ENCODE data around the gene SOX12. TPM values are rescaled to one million over a fixed set of nuclear protein-coding genes. Genes with fewer than 3 reads are reported as not detected.
"Not testable (repeated sequence)": the region's sequence is repeated elsewhere in the genome, so short reads cannot be mapped to it uniquely, and the experiment has no call there.

Gene SOX12
- total and polyA plus RNA-seq, 2 experiments from 2014 or later: 6.9 to 15.4 TPM

DNA sequence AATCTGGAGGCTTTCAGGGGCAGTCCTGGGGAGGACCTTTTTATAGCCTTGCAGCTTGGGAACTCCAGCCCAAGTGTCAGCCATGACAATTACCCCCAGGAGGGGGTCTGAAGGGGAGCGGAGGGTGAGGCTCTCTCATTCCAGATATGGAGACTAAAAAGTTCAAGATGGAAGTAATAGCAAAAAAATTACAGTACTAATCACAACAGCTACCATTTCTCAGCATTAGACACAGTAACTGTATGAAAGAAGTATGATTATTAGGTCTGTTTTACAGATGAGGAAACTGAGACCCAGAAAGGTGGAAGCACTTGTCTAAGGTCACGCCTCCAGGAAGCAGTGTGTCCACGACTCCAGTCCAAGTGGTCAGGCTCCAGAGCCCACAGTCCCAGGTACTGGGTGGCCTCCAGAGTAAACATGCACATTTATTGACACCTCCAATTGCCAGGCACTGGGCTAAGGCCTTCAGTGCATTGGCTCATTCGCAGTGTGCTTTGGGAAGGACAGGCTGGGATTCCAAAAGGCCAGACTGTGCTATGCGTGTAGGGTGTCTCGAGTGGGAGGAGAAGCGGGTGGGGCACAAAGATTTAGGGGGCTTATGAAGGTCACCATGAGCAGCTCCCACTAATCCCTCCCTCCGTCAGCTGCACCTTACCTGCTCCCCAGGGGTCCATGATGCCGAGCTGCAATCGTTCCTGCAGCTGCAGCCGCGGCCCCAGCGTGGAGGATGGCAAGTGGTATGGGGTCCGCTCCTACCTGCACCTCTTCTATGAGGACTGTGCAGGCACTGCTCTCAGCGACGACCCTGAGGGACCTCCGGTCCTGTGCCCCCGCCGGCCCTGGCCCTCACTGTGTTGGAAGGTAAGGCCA lies 23.9 kb downstream of the SOX12 start:
- Histone ChIP-seq H3K36me3 (replicated peaks; ENCODE audit: insufficient read depth, low read depth) (no peaks in the 10 kb centered on the region), H3K4me3 (peak overlapping the region; percentile 43), H4K20me1 (ENCODE audit: insufficient read depth, poor library complexity, severe bottlenecking) (no peaks in the 10 kb centered on the region), H2AFZ (no peak overlapping the region), H3K79me2 (peaks cover 26% of the 10 kb centered on the region), H3K4me2 (peak overlapping the region; percentile 93), H3K9me2 (replicated peaks; ENCODE audit: insufficient read depth) (no peaks in the 10 kb centered on the region), H3K27me3 (no peaks in the 10 kb centered on the region), H3K9me3 (ENCODE audit: low read depth) (no peaks in the 10 kb centered on the region), H3K27ac (peak overlapping the region; percentile 99), H3K4me1 (ENCODE audit: insufficient read depth) (peaks cover 9% of the 10 kb centered on the region)
- WGBS (ENCODE audit: low lambda C conversion rate, missing lambda C conversion rate): 94% methylated on average over 19 of the region's 19 CpGs
- TF ChIP-seq EZH2 (IDR thresholded peaks at IDR 0.05; ENCODE audit: borderline replicate concordance) (no peak), EZH2phosphoT487 (IDR thresholded peaks at IDR 0.05; ENCODE audit: low read depth, severe bottlenecking, unreplicated experiment) (no peak)
- TF ChIP-seq, protein P1, sequence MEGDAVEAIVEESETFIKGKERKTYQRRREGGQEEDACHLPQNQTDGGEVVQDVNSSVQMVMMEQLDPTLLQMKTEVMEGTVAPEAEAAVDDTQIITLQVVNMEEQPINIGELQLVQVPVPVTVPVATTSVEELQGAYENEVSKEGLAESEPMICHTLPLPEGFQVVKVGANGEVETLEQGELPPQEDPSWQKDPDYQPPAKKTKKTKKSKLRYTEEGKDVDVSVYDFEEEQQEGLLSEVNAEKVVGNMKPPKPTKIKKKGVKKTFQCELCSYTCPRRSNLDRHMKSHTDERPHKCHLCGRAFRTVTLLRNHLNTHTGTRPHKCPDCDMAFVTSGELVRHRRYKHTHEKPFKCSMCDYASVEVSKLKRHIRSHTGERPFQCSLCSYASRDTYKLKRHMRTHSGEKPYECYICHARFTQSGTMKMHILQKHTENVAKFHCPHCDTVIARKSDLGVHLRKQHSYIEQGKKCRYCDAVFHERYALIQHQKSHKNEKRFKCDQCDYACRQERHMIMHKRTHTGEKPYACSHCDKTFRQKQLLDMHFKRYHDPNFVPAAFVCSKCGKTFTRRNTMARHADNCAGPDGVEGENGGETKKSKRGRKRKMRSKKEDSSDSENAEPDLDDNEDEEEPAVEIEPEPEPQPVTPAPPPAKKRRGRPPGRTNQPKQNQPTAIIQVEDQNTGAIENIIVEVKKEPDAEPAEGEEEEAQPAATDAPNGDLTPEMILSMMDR (IDR thresholded peaks at IDR 0.05; ENCODE audit: poor library complexity): no peak
- no peak for DNase-seq (ENCODE audit: low spot score)

DNA sequence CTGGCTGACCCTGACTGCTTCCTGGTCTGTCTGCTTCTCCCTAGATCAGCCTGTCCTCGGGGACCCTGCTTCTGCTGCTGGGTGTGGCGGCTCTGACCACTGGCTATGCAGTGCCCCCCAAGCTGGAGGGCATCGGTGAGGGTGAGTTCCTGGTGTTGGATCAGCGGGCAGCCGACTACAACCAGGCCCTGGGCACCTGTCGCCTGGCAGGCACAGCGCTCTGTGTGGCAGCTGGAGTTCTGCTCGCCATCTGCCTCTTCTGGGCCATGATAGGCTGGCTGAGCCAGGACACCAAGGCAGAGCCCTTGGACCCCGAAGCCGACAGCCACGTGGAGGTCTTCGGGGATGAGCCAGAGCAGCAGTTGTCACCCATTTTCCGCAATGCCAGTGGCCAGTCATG lies 27.8 kb downstream of the SOX12 start:
- no peak for DNase-seq (ENCODE audit: low spot score)
- Histone ChIP-seq H3K9me2 (replicated peaks; ENCODE audit: insufficient read depth) (no peaks in the 10 kb centered on the region), H3K4me2 (no peak overlapping the region), H3K27ac (no peak overlapping the region), H3K27me3 (no peaks in the 10 kb centered on the region), H2AFZ (no peak overlapping the region), H3K4me3 (no peak overlapping the region), H3K4me1 (ENCODE audit: insufficient read depth) (peaks cover 9% of the 10 kb centered on the region), H3K36me3 (replicated peaks; ENCODE audit: insufficient read depth, low read depth) (no peaks in the 10 kb centered on the region), H4K20me1 (ENCODE audit: insufficient read depth, poor library complexity, severe bottlenecking) (no peaks in the 10 kb centered on the region), H3K9me3 (ENCODE audit: low read depth) (no peaks in the 10 kb centered on the region), H3K79me2 (peaks cover 9% of the 10 kb centered on the region)
- TF ChIP-seq EZH2phosphoT487 (IDR thresholded peaks at IDR 0.05; ENCODE audit: low read depth, severe bottlenecking, unreplicated experiment) (no peak), EZH2 (IDR thresholded peaks at IDR 0.05; ENCODE audit: borderline replicate concordance) (no peak)
- TF ChIP-seq, protein P1 (IDR thresholded peaks at IDR 0.05; ENCODE audit: poor library complexity): no peak
- 97% methylated on average over 13 of the region's 13 CpGs for WGBS (ENCODE audit: low lambda C conversion rate, missing lambda C conversion rate)

DNA sequence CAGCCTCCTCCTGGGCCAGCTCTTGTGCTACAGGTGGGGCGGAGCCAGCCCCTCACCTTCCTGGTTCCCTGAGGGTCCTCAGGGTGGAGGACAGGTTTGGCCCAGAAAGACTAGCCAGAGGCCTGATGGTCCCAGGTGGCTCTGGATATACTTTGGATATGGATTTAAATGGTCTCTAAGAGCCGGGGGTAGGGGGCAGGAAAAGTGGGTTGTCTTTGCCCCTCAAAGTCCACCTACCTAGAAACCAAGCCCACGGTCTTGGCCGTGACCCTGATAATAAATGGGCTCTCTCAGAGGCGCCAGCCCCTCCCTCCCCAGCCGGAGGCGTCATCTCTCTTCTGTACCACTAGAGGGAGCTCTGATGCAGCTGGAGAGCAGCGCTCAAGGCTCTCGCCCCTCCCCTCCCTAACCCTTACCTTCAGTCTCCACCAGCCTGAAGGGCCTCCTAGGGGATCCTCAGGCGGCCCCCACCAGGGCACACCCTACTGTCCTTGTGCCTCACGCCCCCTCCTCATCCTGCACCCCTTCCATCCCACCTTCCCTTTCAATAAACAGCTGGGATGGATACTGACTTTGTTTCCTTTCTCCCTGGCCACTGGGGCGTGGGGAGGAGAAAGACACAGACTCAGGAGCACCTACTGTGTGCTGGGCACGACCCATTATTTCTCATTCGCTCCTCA lies 29.1 kb downstream of the SOX12 start:
- H3K4me3 ChIP-seq: no peak overlapping the region
- no peaks in the 10 kb centered on the region for H3K36me3 ChIP-seq (replicated peaks; ENCODE audit: insufficient read depth, low read depth)
- no peak overlapping the region for H2AFZ ChIP-seq
- no peak overlapping the region for H3K27ac ChIP-seq
- DNase-seq (ENCODE audit: low spot score): peak; percentile 89
- H3K9me2 ChIP-seq (replicated peaks; ENCODE audit: insufficient read depth): no peaks in the 10 kb centered on the region
- TF ChIP-seq EZH2 (IDR thresholded peaks at IDR 0.05; ENCODE audit: borderline replicate concordance): no peak
- TF ChIP-seq, protein P1 (IDR thresholded peaks at IDR 0.05; ENCODE audit: poor library complexity): peak; percentile 93
- peaks cover under 1% of the 10 kb centered on the region for H3K79me2 ChIP-seq
- H3K4me2 ChIP-seq: no peak overlapping the region
- H3K27me3 ChIP-seq: no peaks in the 10 kb centered on the region
- H4K20me1 ChIP-seq (ENCODE audit: insufficient read depth, poor library complexity, severe bottlenecking): no peaks in the 10 kb centered on the region
- no peaks in the 10 kb centered on the region for H3K9me3 ChIP-seq (ENCODE audit: low read depth)
- 24% methylated on average over 12 of the region's 14 CpGs for WGBS (ENCODE audit: low lambda C conversion rate, missing lambda C conversion rate)
- H3K4me1 ChIP-seq (ENCODE audit: insufficient read depth): no peaks in the 10 kb centered on the region

DNA sequence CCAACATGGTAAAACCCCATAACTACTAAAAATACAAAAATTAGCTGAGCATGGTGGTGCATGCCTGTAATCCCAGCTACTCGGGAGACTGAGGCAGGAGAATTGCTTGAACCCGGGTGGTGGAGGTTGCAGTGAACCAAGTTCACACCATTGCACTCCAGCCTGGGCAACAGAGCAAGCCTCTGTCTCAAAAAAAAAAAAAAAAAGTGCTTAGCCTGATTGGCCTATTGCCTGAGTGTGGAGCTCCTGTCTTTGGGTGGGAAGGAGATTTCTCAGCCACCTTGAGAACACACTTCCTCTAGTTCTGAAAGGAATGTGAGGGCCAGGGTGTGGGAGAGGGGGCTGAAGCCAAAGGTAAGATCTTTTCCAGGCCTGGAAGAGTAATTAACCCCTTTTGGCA lies 30.8 kb downstream of the SOX12 start:
- H3K9me3 ChIP-seq (ENCODE audit: low read depth); H3K27me3 ChIP-seq; H3K27ac ChIP-seq; H3K9me2 ChIP-seq (replicated peaks; ENCODE audit: insufficient read depth); DNase-seq (ENCODE audit: low spot score); H3K4me2 ChIP-seq; H3K36me3 ChIP-seq (replicated peaks; ENCODE audit: insufficient read depth, low read depth); H3K79me2 ChIP-seq; H3K4me3 ChIP-seq; H2AFZ ChIP-seq; H4K20me1 ChIP-seq (ENCODE audit: insufficient read depth, poor library complexity, severe bottlenecking): not testable (repeated sequence)
- WGBS (ENCODE audit: low lambda C conversion rate, missing lambda C conversion rate): 97% methylated on average over 2 of the region's 2 CpGs
- H3K4me1 ChIP-seq (ENCODE audit: insufficient read depth): peaks cover 12% of the 10 kb centered on the region

Data from hepatocyte (in vitro differentiated cells).